GM12878 (cell line): ENCODE data around the gene GUCY1B1. TPM values are rescaled to one million over a fixed set of nuclear protein-coding genes. Genes with fewer than 3 reads are reported as not detected.
"Not testable (repeated sequence)": the region's sequence is repeated elsewhere in the genome, so short reads cannot be mapped to it uniquely, and the experiment has no call there.

Experiments used
- ATAC-seq: fragments of 200-7000 bp; cut with Tn5 transposase; 3 replicates; pipeline ENCODE4 v1.9.1; 2020; ENCODE audit warnings: mild to moderate bottlenecking, moderate library complexity
- BruUV-seq: library from RNA; stranded (reverse); fragments of 400-500 nt; replicated peaks from 2 replicates; lab custom pipeline; 2021; lab: Mats Ljungman, UMichigan
- CTCF ChIA-PET: fragments of 300-600 bp; sonication (Branson Sonifier 250); formaldehyde crosslinking; extraction: SDS; loops from one replicate; lab custom pipeline; 2021; ENCODE audit warnings: inconsistent platforms; lab: Yijun Ruan, JAX
- POLR2A ChIA-PET: fragments of 350-600 bp; formaldehyde crosslinking; extraction: SDS; loops from one replicate; lab custom pipeline; 2021; ENCODE audit warnings: inconsistent platforms; lab: Charles Lee
- RAD21 ChIA-PET: fragments of 300-600 bp; sonication (Branson Sonifier 250); formaldehyde crosslinking; loops from one replicate; lab custom pipeline; 2023; ENCODE audit warnings: antibody characterized with exemption; ENCODE audit not compliant: unreplicated experiment; lab: Charles Lee
- SMC1A ChIA-PET: fragments of 300-600 bp; sonication (Branson Sonifier 250); formaldehyde crosslinking; loops from one replicate; lab custom pipeline; 2023; ENCODE audit not compliant: unreplicated experiment, uncharacterized antibody; lab: Charles Lee
- DNase-seq: peaks from one replicate; pipeline ENCODE4 v3.0.0-alpha.2; 2011; ENCODE audit warnings: low read depth, low spot score
- FAIRE-seq: peaks from 3 replicates; lab custom pipeline; 2011; peaks lifted over from hg19 to GRCh38; lab: Jason Lieb, UNC
- H2AFZ ChIP-seq: 2 replicates; pipeline ENCODE4 v1.6.0; 2011; ENCODE audit warnings: low read depth, low read length, control low read depth; ENCODE audit not compliant: control insufficient read depth
- H3K27ac ChIP-seq: 2 replicates; pipeline ENCODE4 v1.5.1; 2011; ENCODE audit warnings: control low read depth; ENCODE audit not compliant: control insufficient read depth, insufficient read depth
- H3K27me3 ChIP-seq, 2 experiments: replicated peaks in 1 of 2; 2 replicates each; pipeline versions ENCODE4 v1.6.0 to v1.6.1; 2011; ENCODE audit warnings: low read length in 1 of 2; ENCODE audit not compliant: control insufficient read depth in 2 of 2, insufficient read depth in 2 of 2
- H3K36me3 ChIP-seq, 2 experiments: 2 replicates each; pipeline ENCODE4 v1.5.1; 2011; ENCODE audit warnings: low read length in 1 of 2; ENCODE audit not compliant: control insufficient read depth in 2 of 2, insufficient read depth in 2 of 2
- H3K4me1 ChIP-seq: 2 replicates; pipeline ENCODE4 v1.6.1; 2011; ENCODE audit warnings: mild to moderate bottlenecking, low read length, moderate library complexity, mixed read lengths; ENCODE audit not compliant: control insufficient read depth, insufficient read depth
- H3K4me2 ChIP-seq: 2 replicates; pipeline ENCODE4 v1.6.0; 2011; ENCODE audit warnings: control low read depth; ENCODE audit not compliant: control insufficient read depth, insufficient read depth
- H3K4me3 ChIP-seq: fragments of 200-600 bp; sonication (generic); 2 replicates; pipeline ENCODE4 v1.5.1; 2016
- H3K79me2 ChIP-seq: 2 replicates; pipeline ENCODE4 v1.6.0; 2011; ENCODE audit warnings: low read length; ENCODE audit not compliant: control insufficient read depth, insufficient read depth
- H3K9ac ChIP-seq: 2 replicates; pipeline ENCODE4 v1.8.0; 2011; ENCODE audit warnings: low read length, control low read depth, mixed read lengths; ENCODE audit not compliant: control insufficient read depth, insufficient read depth
- H3K9me3 ChIP-seq: replicated peaks from 3 replicates; pipeline ENCODE4 v1.5.1; 2011; ENCODE audit warnings: mild to moderate bottlenecking, low read length; ENCODE audit not compliant: control insufficient read depth, insufficient read depth
- H4K20me1 ChIP-seq: 2 replicates; pipeline ENCODE4 v1.6.0; 2011; ENCODE audit not compliant: control insufficient read depth, insufficient read depth
- CTCF ChIP-seq, 3 experiments: IDR thresholded peaks in 2 of 3; conservative IDR thresholded peaks in 1 of 3; 2 replicates each; pipeline ENCODE4 v1.5.1; 2011; ENCODE audit warnings: low read depth in 3 of 3, low read length in 3 of 3, mild to moderate bottlenecking in 3 of 3, control low read depth in 2 of 3, moderate library complexity in 2 of 3, inconsistent platforms in 1 of 3, mixed read lengths in 1 of 3; ENCODE audit not compliant: control insufficient read depth in 2 of 3, insufficient read depth in 1 of 3; ENCODE audit errors: extremely low read depth in 1 of 3
- NFYA ChIP-seq: IDR thresholded peaks from 2 replicates; pipeline ENCODE4 v1.6.1; 2011; ENCODE audit warnings: low read depth, mild to moderate bottlenecking, low read length, improper control_type of control experiment, borderline replicate concordance
- WGBS: methylation state at CpG from one replicate; pipeline ENCODE4 v1.1.6; 2016; ENCODE audit warnings: low lambda C conversion rate; ENCODE audit not compliant: insufficient replicate concordance, insufficient coverage; ENCODE audit errors: missing lambda C conversion rate; 5-methylcytosine and 5-hydroxymethylcytosine counted together
- in situ Hi-C: fragments of 300-500 bp; cut with MboI; formaldehyde crosslinking; loops from 9 replicates; pipeline ENCODE4 v1.14.3; 2018; ENCODE audit warnings: mixed read lengths
- intact Hi-C: fragments of 100-400 bp; cut with micrococcal nuclease; formaldehyde crosslinking; loops from one replicate; pipeline ENCODE4 v1.14.2; 2022; ENCODE audit not compliant: unreplicated experiment
- polyA plus RNA-seq, 11 experiments: library from polyadenylated mRNA; depleted of rRNA in 4 of 11; unstranded in 6 of 11; stranded (reverse) in 5 of 11; fragments of >200 nt; fragmentation: Nextera tagmentation in 4 of 11; fragmentation: Illumina TruSeq in 1 of 11; extraction: Ambion mirVana in 4 of 11; extraction: Trizol in 1 of 11; gene quantifications; 1 replicate in 1 of 11; 2 replicates in 10 of 11; pipeline versions ENCODE4 v1.2.1 to v1.2.3, GENCODE V29; 2011 to 2016; ENCODE audit warnings: inconsistent platforms in 2 of 11, missing spikeins in 2 of 11, low read depth in 1 of 11
- total RNA-seq, 4 experiments: library from RNA; depleted of rRNA in 3 of 4; stranded (reverse); fragments of >200 nt in 3 of 4; fragmentation: Illumina TruSeq in 1 of 4; extraction: Trizol in 1 of 4; gene quantifications; 2 replicates each; pipeline versions ENCODE4 v1.2.1 to v1.2.3, GENCODE V29; 2013 to 2021

Gene GUCY1B1
- total and polyA plus RNA-seq, 10 of the 15 experiments (the other 5 are each of a cell fraction or from before 2014, with no cell fraction given), result 0.60 to 38.5 (median 1.4) TPM

GRCh38 chr4:155795991-155796390 lies 37.2 kb downstream of the GUCY1B1 start:
- ATAC-seq (peak; percentile 92), DNase-seq (no peak)
- in situ Hi-C loops, result loop anchor here (25.0 kb wide), 2 partner anchors 809 to 984 kb away; no protein-coding TSS in a partner anchor
- Histone ChIP-seq H4K20me1 (no peaks in the 10 kb centered on the region), H3K4me2 (no peak overlapping the region), H3K79me2 (no peaks in the 10 kb centered on the region), H3K4me3 (no peak overlapping the region), H2AFZ (no peak overlapping the region), H3K4me1 (no peaks in the 10 kb centered on the region), H3K27ac (no peak overlapping the region), H3K27me3 (no peaks in the 10 kb centered on the region), H3K9me3 (no peaks in the 10 kb centered on the region)
- no TSS peak for BruUV-seq
- RAD21 ChIA-PET, result interaction anchor here (1.0 to 3.0 kb wide), 3 partner anchors 156 to 353 kb away, joined by 3 to 12 read pairs (median 5); partner anchors contain the start of gene CTSO
- POLR2A ChIA-PET, result no interaction called here
- TF ChIP-seq NFYA (no peak), CTCF (IDR thresholded peaks at IDR 0.05 in 2 of 3, conservative IDR thresholded peaks at IDR 0.05 in 1 of 3; ENCODE audit: control insufficient read depth in 2 of 3, extremely low read depth in 1 of 3, insufficient read depth in 1 of 3, low read depth in 3 of 3, low read length in 3 of 3) (peak; percentile 11 to 44 (median 33); a peak in 4 of 6 replicates)
- TF ChIP-seq, all 136 proteins: peak for 1
- ChIA-PET CTCF (interaction anchor here (0.7 to 2.8 kb wide), 13 partner anchors 9 to 352 kb away, joined by 3 to 10 read pairs (median 3); partner anchors contain the start of gene CTSO), SMC1A (interaction anchor here (0.9 to 3.2 kb wide), 6 partner anchors 9 to 353 kb away, joined by 3 to 14 read pairs (median 4); no protein-coding TSS in a partner anchor)
- no peak overlapping the region for H3K9ac ChIP-seq
- WGBS, result 32% methylated on average over 3 of the region's 3 CpGs
- no peaks in the 10 kb centered on the region for H3K36me3 ChIP-seq
- intact Hi-C loops, result no loop called here
- peak; percentile 69 for FAIRE-seq

- H3K79me2 ChIP-seq, H3K36me3 ChIP-seq, H3K27me3 ChIP-seq, H3K9me3 ChIP-seq, intact Hi-C loops, DNase-seq, ATAC-seq, H3K27ac ChIP-seq, H3K4me2 ChIP-seq, H4K20me1 ChIP-seq, H3K4me3 ChIP-seq, H3K9ac ChIP-seq, BruUV-seq, FAIRE-seq, H2AFZ ChIP-seq, H3K4me1 ChIP-seq: not testable (repeated sequence)
- CTCF ChIA-PET, result interaction anchor here (0.8 to 2.8 kb wide), 5 partner anchors 8 to 354 kb away, joined by 3 to 10 read pairs (median 6); partner anchors contain the start of gene CTSO
- SMC1A ChIA-PET, result interaction anchor here (0.6 to 3.2 kb wide), 2 partner anchors 10 to 366 kb away, joined by 3 to 14 read pairs; no protein-coding TSS in a partner anchor
- RAD21 ChIA-PET, result interaction anchor here (1.0 to 1.8 kb wide), 2 partner anchors 9 to 268 kb away, joined by 3 to 5 read pairs; no protein-coding TSS in a partner anchor
- 42% methylated on average over 4 of the region's 4 CpGs for WGBS
- in situ Hi-C loops, result loop anchor here (25.0 kb wide), 2 partner anchors 810 to 985 kb away; no protein-coding TSS in a partner anchor
- POLR2A ChIA-PET, result interaction anchor here (0.7 kb wide), 1 partner anchor 350 kb away, joined by 3 read pairs; no protein-coding TSS in a partner anchor
These were observed 38.8 kb downstream of the GUCY1B1 start for GRCh38 chr4:155797581-155797980.
